Psoas muscle (tissue), 8 donors: ENCODE measurements around the gene FTCD. TPM values are rescaled to one million over a fixed set of nuclear protein-coding genes. Genes with fewer than 3 reads are reported as not detected.
A peak's percentile ranks its signal among the peaks of the same experiment; 100 is the strongest.

Experiments used
- ATAC-seq, 4 donors: fragments of 200-7000 bp; cut with Tn5 transposase; one replicate each; pipeline ENCODE4 v1.9.1; 2020; ENCODE audit warnings: moderate library complexity in 3 of 4, mild to moderate bottlenecking in 2 of 4
- DNase-seq, 2 donors: peaks; one replicate each; pipeline ENCODE4 v3.0.0-alpha.2; 2020
- H3K27ac ChIP-seq: fragments of 200-600 bp; one replicate; pipeline ENCODE4 v1.8.0; 2022
- H3K27me3 ChIP-seq, 3 donors: fragments of 200-600 bp in 1 of 3; one replicate each; pipeline versions ENCODE4 v1.6.1 to v1.8.0; 2013 to 2022; ENCODE audit warnings: low read length in 2 of 3, mild to moderate bottlenecking in 2 of 3, moderate library complexity in 1 of 3; ENCODE audit not compliant: insufficient read depth in 3 of 3
- H3K36me3 ChIP-seq, 2 donors: fragments of 200-600 bp in 1 of 2; one replicate each; pipeline versions ENCODE4 v1.6.1 to v1.8.0; 2013 to 2022; ENCODE audit warnings: low read depth in 1 of 2, mild to moderate bottlenecking in 1 of 2, moderate library complexity in 1 of 2; ENCODE audit not compliant: insufficient read depth in 1 of 2
- H3K4me1 ChIP-seq: fragments of 200-600 bp; one replicate; pipeline ENCODE4 v1.8.0; 2022
- H3K4me3 ChIP-seq: fragments of 200-600 bp; one replicate; pipeline ENCODE4 v1.8.0; 2022; ENCODE audit warnings: mild to moderate bottlenecking
- H3K9me3 ChIP-seq: fragments of 200-600 bp; one replicate; pipeline ENCODE4 v1.8.0; 2022
- CTCF ChIP-seq: fragments of 200-600 bp; IDR thresholded peaks from one replicate; pipeline ENCODE4 v1.8.0; 2022; ENCODE audit warnings: antibody characterized with exemption
- WGBS, 3 donors: extraction: QIAGEN DNeasy Blood & Tissue Kit; methylation state at CpG; one replicate each; pipeline versions ENCODE4 v1.1.6 to v1.1.7; 2013; 5-methylcytosine and 5-hydroxymethylcytosine counted together
- intact Hi-C, 2 donors: fragments of 100-400 bp; cut with DNase I; formaldehyde crosslinking; loops; one replicate each; pipeline versions ENCODE4 v1.11.0 to v1.14.2; 2022
- polyA plus RNA-seq, 3 donors: library from polyadenylated mRNA; stranded (reverse); fragments of 200-250 nt; gene quantifications; one replicate each; pipeline ENCODE4 v1.2.3, GENCODE V29; 2013
- total RNA-seq, 4 donors: library from RNA; stranded (reverse); fragmentation: NEBNext Ultra II Directional in 2 of 4; extraction: Animal tissue kit (Norgen Biotek cat#: 25700) in 2 of 4; gene quantifications; one replicate each; pipeline versions ENCODE4 v1.2.1 to v1.2.4, GENCODE V29; 2021 to 2023
- donor health status: healthy with polysubstance abuse.
- donor health status: DM: no; HTN: no; CAD: no; lungs with moderate emphysema.
- donor health status: Bipolar disorder and iron deficiency.
- donor health status: healthy.
- donor health status: DM: yes; HTN: yes; CAD: no.
- donor health status: DM: no; HTN: no; CAD: no.
- donor health status: DM: no; HTN: no; CAD: no.
- donor health status: DM: yes; HTN: yes; CAD: no.

The FTCD gene
- total and polyA plus RNA-seq, 7 donors = 0.03 to 2.0 (median 0.13) TPM; not detected in 3

- no peak for ATAC-seq
- Histone ChIP-seq H3K27me3 (no peaks in the 10 kb centered on the region), H3K4me1 (no peaks in the 10 kb centered on the region), H3K4me3 (no peak overlapping the region), H3K36me3 (no peaks in the 10 kb centered on the region), H3K9me3 (no peaks in the 10 kb centered on the region), H3K27ac (no peak overlapping the region)
- TF ChIP-seq CTCF = no peak
- WGBS, 3 donors = 92 to 96% (median 94%) methylated on average over 24 to 32 of the region's 32 CpGs
- peak in 1 of 2 donors; percentile 41 for DNase-seq
- intact Hi-C loops = no loop called here
Observed at GRCh38 chr21:46159841-46160656, 4.7 kb upstream of the FTCD start.

- DNase-seq (peak in 1 of 2 donors; percentile 33), ATAC-seq (no peak)
- Histone ChIP-seq H3K27me3 (no peaks in the 10 kb centered on the region), H3K4me3 (no peak overlapping the region), H3K27ac (no peak overlapping the region), H3K36me3 (no peaks in the 10 kb centered on the region), H3K9me3 (no peaks in the 10 kb centered on the region), H3K4me1 (no peaks in the 10 kb centered on the region)
- intact Hi-C loops = no loop called here
- WGBS, 3 donors = 92 to 98% (median 98%) methylated on average over 12 of the region's 12 CpGs
- TF ChIP-seq CTCF = no peak
Observed at GRCh38 chr21:46159390-46159789, 4.0 kb upstream of the FTCD start.

- H3K36me3 ChIP-seq = no peaks in the 10 kb centered on the region
- DNase-seq (peak in 1 of 2 donors; percentile 29), ATAC-seq (no peak)
- TF ChIP-seq CTCF = no peak
- intact Hi-C loops = no loop called here
- H3K27ac ChIP-seq = no peak overlapping the region
- no peak overlapping the region for H3K4me3 ChIP-seq
- 88 to 90% (median 89%) methylated on average over 10 of the region's 10 CpGs for WGBS, 3 donors
- H3K4me1 ChIP-seq = no peaks in the 10 kb centered on the region
- no peaks in the 10 kb centered on the region for H3K9me3 ChIP-seq
- no peaks in the 10 kb centered on the region for H3K27me3 ChIP-seq
Observed at GRCh38 chr21:46158666-46159300, 3.4 kb upstream of the FTCD start.

- no peaks in the 10 kb centered on the region for H3K4me1 ChIP-seq
- intact Hi-C loops = no loop called here
- ATAC-seq (no peak), DNase-seq (no peak)
- no peak overlapping the region for H3K27ac ChIP-seq
- no peak for TF ChIP-seq CTCF
- no peaks in the 10 kb centered on the region for H3K27me3 ChIP-seq
- WGBS, 3 donors = 83 to 89% (median 88%) methylated on average over 14 to 15 of the region's 15 CpGs
- no peak overlapping the region for H3K4me3 ChIP-seq
- H3K36me3 ChIP-seq = no peaks in the 10 kb centered on the region
- H3K9me3 ChIP-seq = no peaks in the 10 kb centered on the region
Observed at GRCh38 chr21:46157987-46158451, 2.6 kb upstream of the FTCD start.
